Stomach (tissue), 4 donors: ENCODE data around the gene PCDHGB2.

Experiments
- EP300 ChIP-seq: sonication (generic); formaldehyde crosslinking; IDR thresholded peaks from one replicate; pipeline ENCODE4 v1.6.1; 2017; ENCODE audit warnings: antibody characterized with exemption
- POLR2A ChIP-seq, 4 donors: fragments of 450-650 bp; IDR thresholded peaks; one replicate each; pipeline ENCODE4 v1.6.1; 2016; ENCODE audit warnings: antibody characterized with exemption in 4 of 4, control low read depth in 2 of 4, mild to moderate bottlenecking in 1 of 4, moderate library complexity in 1 of 4
- POLR2AphosphoS5 ChIP-seq, 3 donors: sonication (generic); formaldehyde crosslinking; IDR thresholded peaks; one replicate each; pipeline ENCODE4 v1.6.1; 2016; ENCODE audit warnings: antibody characterized with exemption in 3 of 3
- TF ChIP-seq, protein P1 (sequence below), 7 experiments: fragments of 450-650 bp in 4 of 7; fragments of 200-600 bp in 3 of 7; sonication (generic) in 3 of 7; IDR thresholded peaks; one replicate each; pipeline ENCODE4 v1.5.1; 2016 to 2019; ENCODE audit warnings: antibody characterized with exemption in 7 of 7, control low read depth in 2 of 7, mild to moderate bottlenecking in 1 of 7

DNA sequence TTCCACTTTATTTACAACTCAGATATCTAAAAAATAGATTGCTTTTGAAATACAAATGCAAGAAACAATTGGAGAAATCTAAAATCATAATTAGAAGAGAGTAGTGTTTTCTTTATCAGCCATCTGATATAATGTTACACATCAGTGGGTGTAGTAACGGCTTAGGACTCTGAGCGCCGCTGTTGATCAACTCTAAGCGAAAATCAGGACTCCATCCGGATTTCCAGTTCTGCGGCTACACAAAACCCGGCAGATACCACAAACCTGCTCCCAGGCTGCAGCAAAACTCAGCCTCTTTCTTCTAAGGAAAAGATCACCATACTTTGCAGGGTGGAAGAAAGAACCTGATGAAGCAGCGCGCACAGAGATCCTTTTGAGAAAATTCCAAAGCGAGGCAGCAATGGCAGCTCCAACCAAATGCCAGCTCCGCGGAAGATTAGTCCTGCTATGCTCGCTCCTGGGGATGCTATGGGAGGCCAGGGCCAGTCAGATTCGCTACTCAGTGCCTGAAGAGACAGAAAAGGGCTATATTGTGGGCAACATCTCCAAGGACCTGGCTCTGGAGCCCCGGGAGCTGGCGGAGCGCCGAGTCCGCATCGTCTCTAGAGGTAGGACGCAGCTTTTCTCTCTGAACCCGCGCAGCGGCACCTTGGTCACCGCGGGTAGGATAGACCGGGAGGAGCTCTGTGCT, 42.9 kb downstream of the PCDHGB2 start, which contains the start of gene PCDHGA9:
- TF ChIP-seq, protein P1, sequence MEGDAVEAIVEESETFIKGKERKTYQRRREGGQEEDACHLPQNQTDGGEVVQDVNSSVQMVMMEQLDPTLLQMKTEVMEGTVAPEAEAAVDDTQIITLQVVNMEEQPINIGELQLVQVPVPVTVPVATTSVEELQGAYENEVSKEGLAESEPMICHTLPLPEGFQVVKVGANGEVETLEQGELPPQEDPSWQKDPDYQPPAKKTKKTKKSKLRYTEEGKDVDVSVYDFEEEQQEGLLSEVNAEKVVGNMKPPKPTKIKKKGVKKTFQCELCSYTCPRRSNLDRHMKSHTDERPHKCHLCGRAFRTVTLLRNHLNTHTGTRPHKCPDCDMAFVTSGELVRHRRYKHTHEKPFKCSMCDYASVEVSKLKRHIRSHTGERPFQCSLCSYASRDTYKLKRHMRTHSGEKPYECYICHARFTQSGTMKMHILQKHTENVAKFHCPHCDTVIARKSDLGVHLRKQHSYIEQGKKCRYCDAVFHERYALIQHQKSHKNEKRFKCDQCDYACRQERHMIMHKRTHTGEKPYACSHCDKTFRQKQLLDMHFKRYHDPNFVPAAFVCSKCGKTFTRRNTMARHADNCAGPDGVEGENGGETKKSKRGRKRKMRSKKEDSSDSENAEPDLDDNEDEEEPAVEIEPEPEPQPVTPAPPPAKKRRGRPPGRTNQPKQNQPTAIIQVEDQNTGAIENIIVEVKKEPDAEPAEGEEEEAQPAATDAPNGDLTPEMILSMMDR (IDR thresholded peaks at IDR 0.05) = peak in 1 of 7 experiments; percentile 10
- TF ChIP-seq POLR2AphosphoS5 (IDR thresholded peaks at IDR 0.05) = no peak
- no peak for TF ChIP-seq POLR2A (IDR thresholded peaks at IDR 0.05)
- TF ChIP-seq EP300 = no peak
